PFSK-1 (cell line): ENCODE measurements around the gene TMPRSS4.

Experiments
- FOXP2 ChIP-seq: optimal IDR thresholded peaks from 2 replicates; pipeline ENCODE3; 2011; ENCODE audit warnings: borderline replicate concordance, control low read depth, inconsistent platforms; ENCODE audit not compliant: insufficient read depth; ENCODE audit errors: extremely low read length, extremely low read depth
- POLR2AphosphoS5 ChIP-seq: IDR thresholded peaks from 2 replicates; pipeline ENCODE4 v1.6.1; 2012; ENCODE audit warnings: low read depth, mild to moderate bottlenecking, control low read depth, low read length, moderate library complexity
- REST ChIP-seq, 2 experiments: IDR thresholded peaks; 2 replicates each; pipeline versions ENCODE4 v1.6.1 to v1.8.0; 2011 to 2012; ENCODE audit warnings: low read depth in 2 of 2, low read length in 2 of 2, control low read depth in 1 of 2, inconsistent platforms in 1 of 2, mild to moderate bottlenecking in 1 of 2, moderate library complexity in 1 of 2; ENCODE audit not compliant: insufficient read depth in 1 of 2
- SIN3A ChIP-seq: IDR thresholded peaks from 2 replicates; pipeline ENCODE4 v1.6.1; 2012; ENCODE audit warnings: mild to moderate bottlenecking, low read length, moderate library complexity, borderline replicate concordance; ENCODE audit not compliant: insufficient read depth
- TAF1 ChIP-seq: IDR thresholded peaks from 2 replicates; pipeline ENCODE4 v1.6.1; 2012; ENCODE audit warnings: low read length, control low read depth, borderline replicate concordance; ENCODE audit not compliant: insufficient read depth

- TF ChIP-seq REST (IDR thresholded peaks at IDR 0.05; ENCODE audit: insufficient read depth in 1 of 2, low read depth in 2 of 2, low read length in 2 of 2) (no peak), TAF1 (no peak), POLR2AphosphoS5 (no peak), SIN3A (no peak), FOXP2 (no peak)
These were observed 48.3 kb upstream of the TMPRSS4 start for GRCh38 chr11:118028626-118029025.
